ENCODE results near the gene C16orf86. TPM values are rescaled to one million over a fixed set of nuclear protein-coding genes. Genes with fewer than 3 reads are reported as not detected.

Gene C16orf86
- polyA plus RNA-seq, 1 of the 3 experiments (the other 2 are of a cell fraction), result 4.3 TPM

DNA sequence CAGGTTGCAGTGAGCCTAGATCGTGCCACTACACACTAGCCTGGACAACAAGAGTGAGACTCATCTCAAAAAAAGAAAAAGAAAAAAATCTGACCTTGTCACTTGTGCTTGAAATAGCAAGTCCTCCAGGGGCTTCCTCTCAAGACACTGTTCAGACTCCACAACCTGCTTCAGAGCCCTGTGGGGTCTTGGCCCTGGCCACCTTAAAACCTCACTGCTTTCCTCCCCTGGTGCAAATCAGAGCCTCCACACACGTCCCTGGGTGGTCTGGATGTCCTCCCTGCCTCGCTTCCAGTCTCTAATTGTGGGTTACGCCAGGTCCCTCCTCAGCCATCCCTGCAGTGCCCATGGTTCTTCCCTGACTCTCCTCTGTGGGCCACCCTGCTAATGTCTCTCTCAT is 11.3 kb upstream of the C16orf86 start:
- Histone ChIP-seq H3K4me3 (ENCODE audit: low read depth in 2 of 2, low read length in 1 of 2) (no peak overlapping the region), H3F3A (replicated peaks; ENCODE audit: insufficient read depth) (peaks cover 6% of the 10 kb centered on the region), H4K20me1 (ENCODE audit: insufficient read depth) (peaks cover 7% of the 10 kb centered on the region; the same call in 1 of the 2 replicates), H3K27me3 (ENCODE audit: insufficient read depth) (no peaks in the 10 kb centered on the region), H2AFZ (ENCODE audit: low read depth) (no peak overlapping the region), H3K36me3 (replicated peaks in 1 of 2; ENCODE audit: control insufficient read depth in 1 of 2, insufficient read depth in 2 of 2, low read length in 1 of 2) (peaks cover 0 to 13% of the 10 kb centered on the region in 2 experiments), H3K9ac (no peak overlapping the region), H3K4me2 (no peak overlapping the region), H3K27ac (ENCODE audit: low read depth in 2 of 2, low read length in 1 of 2) (no peak overlapping the region), H3K79me2 (ENCODE audit: insufficient read depth) (peaks cover 17% of the 10 kb centered on the region), H3K9me2 (no peaks in the 10 kb centered on the region), H3K4me1 (ENCODE audit: control insufficient read depth in 1 of 2, insufficient read depth in 2 of 2, low read depth in 1 of 2, low read length in 1 of 2) (peaks cover 0 to 20% of the 10 kb centered on the region in 2 experiments; a peak in 1 of 4 replicates), H3K9me3 (no peaks in the 10 kb centered on the region)
- ChIA-PET CTCF (interaction anchor here (2.3 to 18.3 kb wide), 2 partner anchors 11 to 132 kb away, joined by 8 to 246 read pairs; partner anchors contain the start of gene CARMIL2), POLR2A (no interaction called here)
- no peak for DNase-seq
- 86% methylated on average over 4 of the region's 4 CpGs for WGBS (ENCODE audit: low lambda C conversion rate)
- TF ChIP-seq JUND (IDR thresholded peaks at IDR 0.05) (no peak), MXI1 (IDR thresholded peaks at IDR 0.05; ENCODE audit: low read depth, low read length) (no peak), RFX5 (IDR thresholded peaks at IDR 0.05; ENCODE audit: low read length) (no peak), CHD2 (IDR thresholded peaks at IDR 0.05; ENCODE audit: low read length, partially characterized antibody) (no peak)

DNA sequence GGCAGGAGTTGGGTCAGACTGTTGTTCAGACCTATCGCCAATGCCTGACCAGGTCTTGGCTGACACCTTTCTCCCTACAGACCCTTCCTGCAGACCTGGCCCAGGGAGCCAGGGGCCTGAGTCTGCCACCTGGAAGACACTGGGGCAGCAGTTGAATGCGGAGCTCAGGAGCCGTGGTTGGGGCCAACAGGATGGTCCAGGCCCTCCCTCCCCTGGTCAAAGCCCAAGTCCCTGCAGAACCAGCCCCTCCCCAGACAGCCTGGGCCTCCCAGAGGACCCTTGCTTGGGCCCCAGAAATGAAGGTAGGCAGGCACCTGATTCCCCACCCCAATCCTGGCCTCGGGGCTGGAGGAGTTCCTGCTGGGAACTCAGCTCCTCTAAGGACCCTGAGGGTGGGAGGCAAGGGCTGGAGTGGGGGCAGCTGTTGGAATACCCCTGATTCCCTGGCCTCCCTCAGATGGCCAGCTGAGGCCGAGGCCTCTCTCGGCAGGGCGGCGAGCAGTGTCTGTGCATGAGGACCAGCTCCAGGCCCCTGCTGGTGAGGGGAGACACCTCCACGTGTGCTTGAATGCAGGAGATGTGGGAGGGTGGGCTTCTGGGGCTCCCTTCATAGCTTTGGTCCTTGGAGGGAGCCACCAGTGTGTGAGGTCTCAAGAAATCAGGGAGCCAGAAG is 10.1 kb upstream of the C16orf86 start:
- no peak for TF ChIP-seq JUND (IDR thresholded peaks at IDR 0.05)
- Histone ChIP-seq H3K27ac (ENCODE audit: low read depth in 2 of 2, low read length in 1 of 2) (no peak overlapping the region), H3K4me2 (no peak overlapping the region), H4K20me1 (ENCODE audit: insufficient read depth) (peaks cover 7% of the 10 kb centered on the region; the same call in 1 of the 2 replicates), H2AFZ (ENCODE audit: low read depth) (no peak overlapping the region), H3F3A (replicated peaks; ENCODE audit: insufficient read depth) (peaks cover 13% of the 10 kb centered on the region), H3K4me1 (ENCODE audit: control insufficient read depth in 1 of 2, insufficient read depth in 2 of 2, low read depth in 1 of 2, low read length in 1 of 2) (peaks cover 0 to 25% of the 10 kb centered on the region in 2 experiments; a peak in 1 of 4 replicates), H3K9me3 (no peaks in the 10 kb centered on the region), H3K9ac (no peak overlapping the region), H3K27me3 (ENCODE audit: insufficient read depth) (no peaks in the 10 kb centered on the region), H3K4me3 (ENCODE audit: low read depth in 2 of 2, low read length in 1 of 2) (no peak overlapping the region), H3K79me2 (ENCODE audit: insufficient read depth) (peaks cover 17% of the 10 kb centered on the region), H3K9me2 (no peaks in the 10 kb centered on the region), H3K36me3 (replicated peaks in 1 of 2; ENCODE audit: control insufficient read depth in 1 of 2, insufficient read depth in 2 of 2, low read length in 1 of 2) (peaks cover 0 to 13% of the 10 kb centered on the region in 2 experiments)
- ChIA-PET POLR2A (interaction anchor here (0.8 kb wide), 1 partner anchor 10 kb away, joined by 3 read pairs; no protein-coding TSS in a partner anchor), CTCF (interaction anchor here (1.0 to 18.3 kb wide), 3 partner anchors 12 to 133 kb away, joined by 3 to 246 read pairs (median 8); partner anchors contain the start of genes CARMIL2 and CTCF)
- no peak for DNase-seq
- 79% methylated on average over 4 of the region's 9 CpGs for WGBS (ENCODE audit: low lambda C conversion rate)

DNA sequence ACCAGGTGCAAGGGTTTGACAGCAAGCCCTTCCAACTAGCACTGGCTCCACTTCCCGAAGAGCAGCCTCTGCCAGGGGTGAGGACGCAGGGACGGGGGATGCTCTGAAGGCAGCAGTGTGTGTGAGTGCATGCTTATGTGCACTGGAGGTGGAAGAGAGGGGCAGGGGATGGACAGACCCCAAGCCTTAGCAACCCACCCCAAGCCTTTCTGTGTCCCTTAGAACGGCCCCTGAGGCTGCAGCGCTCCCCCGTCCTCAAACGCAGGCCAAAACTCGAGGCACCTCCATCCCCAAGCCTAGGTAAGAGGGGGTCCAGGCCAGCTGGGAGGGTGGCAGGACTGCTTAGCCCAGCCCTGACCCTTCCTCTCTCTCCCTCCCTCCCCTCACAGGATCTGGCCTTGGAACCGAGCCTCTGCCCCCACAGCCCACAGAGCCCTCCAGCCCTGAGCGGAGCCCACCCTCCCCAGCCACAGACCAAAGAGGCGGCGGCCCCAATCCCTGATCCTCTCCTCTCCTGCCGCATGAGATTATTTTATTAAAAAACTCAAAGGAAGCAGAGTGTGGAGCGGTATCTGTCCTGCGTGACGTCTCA is 9.5 kb upstream of the C16orf86 start:
- H3K9me3 ChIP-seq, result no peaks in the 10 kb centered on the region
- H4K20me1 ChIP-seq (ENCODE audit: insufficient read depth), result peaks cover 5% of the 10 kb centered on the region; the same call in 1 of the 2 replicates
- TF ChIP-seq, protein P1, sequence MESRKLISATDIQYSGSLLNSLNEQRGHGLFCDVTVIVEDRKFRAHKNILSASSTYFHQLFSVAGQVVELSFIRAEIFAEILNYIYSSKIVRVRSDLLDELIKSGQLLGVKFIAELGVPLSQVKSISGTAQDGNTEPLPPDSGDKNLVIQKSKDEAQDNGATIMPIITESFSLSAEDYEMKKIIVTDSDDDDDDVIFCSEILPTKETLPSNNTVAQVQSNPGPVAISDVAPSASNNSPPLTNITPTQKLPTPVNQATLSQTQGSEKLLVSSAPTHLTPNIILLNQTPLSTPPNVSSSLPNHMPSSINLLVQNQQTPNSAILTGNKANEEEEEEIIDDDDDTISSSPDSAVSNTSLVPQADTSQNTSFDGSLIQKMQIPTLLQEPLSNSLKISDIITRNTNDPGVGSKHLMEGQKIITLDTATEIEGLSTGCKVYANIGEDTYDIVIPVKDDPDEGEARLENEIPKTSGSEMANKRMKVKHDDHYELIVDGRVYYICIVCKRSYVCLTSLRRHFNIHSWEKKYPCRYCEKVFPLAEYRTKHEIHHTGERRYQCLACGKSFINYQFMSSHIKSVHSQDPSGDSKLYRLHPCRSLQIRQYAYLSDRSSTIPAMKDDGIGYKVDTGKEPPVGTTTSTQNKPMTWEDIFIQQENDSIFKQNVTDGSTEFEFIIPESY (IDR thresholded peaks at IDR 0.05; ENCODE audit: borderline replicate concordance, low read depth), result no peak
- TF ChIP-seq, protein P2, sequence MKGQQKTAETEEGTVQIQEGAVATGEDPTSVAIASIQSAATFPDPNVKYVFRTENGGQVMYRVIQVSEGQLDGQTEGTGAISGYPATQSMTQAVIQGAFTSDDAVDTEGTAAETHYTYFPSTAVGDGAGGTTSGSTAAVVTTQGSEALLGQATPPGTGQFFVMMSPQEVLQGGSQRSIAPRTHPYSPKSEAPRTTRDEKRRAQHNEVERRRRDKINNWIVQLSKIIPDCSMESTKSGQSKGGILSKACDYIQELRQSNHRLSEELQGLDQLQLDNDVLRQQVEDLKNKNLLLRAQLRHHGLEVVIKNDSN (IDR thresholded peaks at IDR 0.05; ENCODE audit: borderline replicate concordance, low read depth), result no peak
- no peak for TF ChIP-seq RFX5 (IDR thresholded peaks at IDR 0.05; ENCODE audit: low read length)
- TF ChIP-seq FOXJ3 (CRISPR knock-in tag; IDR thresholded peaks at IDR 0.05), result no peak
- no peak for TF ChIP-seq TCF12 (IDR thresholded peaks at IDR 0.05)
- TF ChIP-seq FOXM1 (IDR thresholded peaks at IDR 0.05; ENCODE audit: low read depth), result no peak
- TF ChIP-seq CHD2 (IDR thresholded peaks at IDR 0.05; ENCODE audit: low read length, partially characterized antibody), result no peak
- WGBS (ENCODE audit: low lambda C conversion rate), result 95% methylated on average over 16 of the region's 16 CpGs
- POLR2A ChIA-PET, result interaction anchor here (0.8 kb wide), 1 partner anchor 9 kb away, joined by 3 read pairs; no protein-coding TSS in a partner anchor
- H3K4me1 ChIP-seq (ENCODE audit: control insufficient read depth in 1 of 2, insufficient read depth in 2 of 2, low read depth in 1 of 2, low read length in 1 of 2), result peaks cover 0 to 30% of the 10 kb centered on the region in 2 experiments; a peak in 1 of 4 replicates
- CTCF ChIA-PET, result interaction anchor here (1.9 to 18.3 kb wide), 4 partner anchors 11 to 134 kb away, joined by 8 to 246 read pairs (median 32); partner anchors contain the start of gene CARMIL2
- H3K4me3 ChIP-seq (ENCODE audit: low read depth in 2 of 2, low read length in 1 of 2), result no peak overlapping the region
- peaks cover 0 to 13% of the 10 kb centered on the region in 2 experiments for H3K36me3 ChIP-seq (replicated peaks in 1 of 2; ENCODE audit: control insufficient read depth in 1 of 2, insufficient read depth in 2 of 2, low read length in 1 of 2)
- DNase-seq, result no peak
- H3K9ac ChIP-seq, result no peak overlapping the region
- H3F3A ChIP-seq (replicated peaks; ENCODE audit: insufficient read depth), result peaks cover 15% of the 10 kb centered on the region
- H2AFZ ChIP-seq (ENCODE audit: low read depth), result no peak overlapping the region
- no peaks in the 10 kb centered on the region for H3K27me3 ChIP-seq (ENCODE audit: insufficient read depth)
- H3K4me2 ChIP-seq, result no peak overlapping the region
- no peak overlapping the region for H3K27ac ChIP-seq (ENCODE audit: low read depth in 2 of 2, low read length in 1 of 2)
- H3K9me2 ChIP-seq, result no peaks in the 10 kb centered on the region
- H3K79me2 ChIP-seq (ENCODE audit: insufficient read depth), result peaks cover 17% of the 10 kb centered on the region
